Endodermal cell (in vitro differentiated cells): ENCODE measurements around the gene SSH2. TPM values are rescaled to one million over a fixed set of nuclear protein-coding genes. Genes with fewer than 3 reads are reported as not detected.

Source experiments
- DNase-seq: peaks from one replicate; pipeline ENCODE4 v3.0.0-alpha.2; 2017
- H3K27ac ChIP-seq: 2 replicates; pipeline ENCODE4 v1.5.1; 2013; ENCODE audit warnings: mild to moderate bottlenecking, low read depth, low read length, moderate library complexity
- H3K27me3 ChIP-seq: 2 replicates; pipeline ENCODE4 v1.6.1; 2013; ENCODE audit warnings: mild to moderate bottlenecking, low read length, moderate library complexity; ENCODE audit not compliant: insufficient read depth, control insufficient read depth, poor library complexity, severe bottlenecking
- H3K36me3 ChIP-seq: 2 replicates; pipeline ENCODE4 v1.7.0; 2013; ENCODE audit warnings: mild to moderate bottlenecking, low read length, moderate library complexity; ENCODE audit not compliant: control insufficient read depth, insufficient read depth
- H3K4me1 ChIP-seq: one replicate; pipeline ENCODE4 v1.7.0; 2013; ENCODE audit warnings: low read length; ENCODE audit not compliant: control insufficient read depth, insufficient read depth
- H3K4me3 ChIP-seq: 2 replicates; pipeline ENCODE4 v1.5.1; 2013; ENCODE audit warnings: mild to moderate bottlenecking, low read length, moderate library complexity
- H3K9ac ChIP-seq: 2 replicates; pipeline ENCODE4 v1.6.1; 2013; ENCODE audit warnings: mild to moderate bottlenecking, low read length, moderate library complexity; ENCODE audit not compliant: poor library complexity, severe bottlenecking; ENCODE audit errors: extremely low read depth
- H3K9me3 ChIP-seq: 2 replicates; pipeline ENCODE4 v1.6.1; 2013; ENCODE audit warnings: mild to moderate bottlenecking, low read length, moderate library complexity; ENCODE audit not compliant: control insufficient read depth
- H3K27ac Mint-ChIP-seq: 2 replicates; pipeline ENCODE4 v1.8.0; 2020; ENCODE audit warnings: mixed read lengths
- H3K27me3 Mint-ChIP-seq: 2 replicates; pipeline ENCODE4 v1.8.0; 2021; ENCODE audit warnings: mild to moderate bottlenecking, mixed read lengths; ENCODE audit not compliant: insufficient read depth
- H3K36me3 Mint-ChIP-seq: 2 replicates; pipeline ENCODE4 v1.8.0; 2020; ENCODE audit warnings: low read depth, mixed read lengths
- H3K4me1 Mint-ChIP-seq: 2 replicates; pipeline ENCODE4 v1.8.0; 2020; ENCODE audit warnings: mixed read lengths
- H3K4me3 Mint-ChIP-seq: 2 replicates; pipeline ENCODE4 v1.8.0; 2020; ENCODE audit warnings: mild to moderate bottlenecking, moderate library complexity, mixed read lengths
- H3K9me3 Mint-ChIP-seq: 2 replicates; pipeline ENCODE4 v1.8.0; 2020; ENCODE audit warnings: mild to moderate bottlenecking, mixed read lengths
- WGBS, 2 experiments: methylation state at CpG; one replicate each; pipeline versions ENCODE4 v1.1.5 to v1.1.7; 2013; ENCODE audit warnings: missing lambda C conversion rate in 2 of 2, mixed read lengths in 1 of 2; ENCODE audit not compliant: insufficient coverage in 1 of 2, insufficient read length in 1 of 2; 5-methylcytosine and 5-hydroxymethylcytosine counted together
- total RNA-seq, 2 donors: library from RNA; stranded (reverse); fragmentation: NEBNext Ultra II Directional in 1 of 2; extraction: Animal tissue kit (Norgen Biotek cat#: 25700) in 1 of 2; gene quantifications; 2 replicates in 1 of 2; 3 replicates in 1 of 2; pipeline ENCODE4 v1.2.1, GENCODE V29; 2021
- TF ChIP-seq, protein P1 (sequence below): fragments of 200-600 bp; sonication (generic); conservative IDR thresholded peaks from 2 replicates; pipeline ENCODE4 v1.5.0; 2021; ENCODE audit warnings: antibody characterized with exemption, mild to moderate bottlenecking

SSH2 gene
- total RNA-seq, 2 donors from 2014 or later, result 11.3 to 13.5 TPM

DNA sequence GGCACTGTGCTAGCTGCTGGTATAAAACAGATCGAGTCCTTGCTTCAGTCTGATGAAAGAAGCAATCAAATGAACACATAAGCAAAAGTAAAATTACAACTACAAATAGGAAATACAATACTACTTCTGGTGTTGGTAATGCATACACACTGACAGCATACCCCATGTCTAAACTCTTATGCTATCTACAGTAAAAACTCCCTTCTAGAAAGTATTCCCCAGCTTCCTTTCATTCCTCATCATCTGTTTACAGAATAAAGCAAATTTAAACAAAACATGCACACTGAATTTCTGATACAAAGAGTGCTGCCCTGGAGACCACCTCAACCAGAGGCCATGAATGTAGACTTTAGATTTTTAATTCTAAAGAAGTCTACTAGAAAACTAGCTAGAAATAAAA lies 109.6 kb downstream of the SSH2 start:
- Histone ChIP-seq H3K4me1 (peaks cover 2% of the 10 kb centered on the region), H3K9me3 (no peaks in the 10 kb centered on the region), H3K4me3 (no peak overlapping the region), H3K36me3 (no peaks in the 10 kb centered on the region), H3K27me3 (no peaks in the 10 kb centered on the region), H3K27ac (no peak overlapping the region), H3K9ac (no peak overlapping the region)
- H3K27me3 Mint-ChIP-seq, result no peaks in the 10 kb centered on the region
- no peaks in the 10 kb centered on the region for H3K36me3 Mint-ChIP-seq
- 92 to 100% methylated on average over 1 of the region's 1 CpG for WGBS, 2 experiments
- H3K9me3 Mint-ChIP-seq, result no peaks in the 10 kb centered on the region
- no peak overlapping the region for H3K27ac Mint-ChIP-seq
- TF ChIP-seq, protein P1, sequence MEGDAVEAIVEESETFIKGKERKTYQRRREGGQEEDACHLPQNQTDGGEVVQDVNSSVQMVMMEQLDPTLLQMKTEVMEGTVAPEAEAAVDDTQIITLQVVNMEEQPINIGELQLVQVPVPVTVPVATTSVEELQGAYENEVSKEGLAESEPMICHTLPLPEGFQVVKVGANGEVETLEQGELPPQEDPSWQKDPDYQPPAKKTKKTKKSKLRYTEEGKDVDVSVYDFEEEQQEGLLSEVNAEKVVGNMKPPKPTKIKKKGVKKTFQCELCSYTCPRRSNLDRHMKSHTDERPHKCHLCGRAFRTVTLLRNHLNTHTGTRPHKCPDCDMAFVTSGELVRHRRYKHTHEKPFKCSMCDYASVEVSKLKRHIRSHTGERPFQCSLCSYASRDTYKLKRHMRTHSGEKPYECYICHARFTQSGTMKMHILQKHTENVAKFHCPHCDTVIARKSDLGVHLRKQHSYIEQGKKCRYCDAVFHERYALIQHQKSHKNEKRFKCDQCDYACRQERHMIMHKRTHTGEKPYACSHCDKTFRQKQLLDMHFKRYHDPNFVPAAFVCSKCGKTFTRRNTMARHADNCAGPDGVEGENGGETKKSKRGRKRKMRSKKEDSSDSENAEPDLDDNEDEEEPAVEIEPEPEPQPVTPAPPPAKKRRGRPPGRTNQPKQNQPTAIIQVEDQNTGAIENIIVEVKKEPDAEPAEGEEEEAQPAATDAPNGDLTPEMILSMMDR, result no peak
- no peaks in the 10 kb centered on the region for H3K4me1 Mint-ChIP-seq
- no peak for DNase-seq
- H3K4me3 Mint-ChIP-seq, result no peak overlapping the region

DNA sequence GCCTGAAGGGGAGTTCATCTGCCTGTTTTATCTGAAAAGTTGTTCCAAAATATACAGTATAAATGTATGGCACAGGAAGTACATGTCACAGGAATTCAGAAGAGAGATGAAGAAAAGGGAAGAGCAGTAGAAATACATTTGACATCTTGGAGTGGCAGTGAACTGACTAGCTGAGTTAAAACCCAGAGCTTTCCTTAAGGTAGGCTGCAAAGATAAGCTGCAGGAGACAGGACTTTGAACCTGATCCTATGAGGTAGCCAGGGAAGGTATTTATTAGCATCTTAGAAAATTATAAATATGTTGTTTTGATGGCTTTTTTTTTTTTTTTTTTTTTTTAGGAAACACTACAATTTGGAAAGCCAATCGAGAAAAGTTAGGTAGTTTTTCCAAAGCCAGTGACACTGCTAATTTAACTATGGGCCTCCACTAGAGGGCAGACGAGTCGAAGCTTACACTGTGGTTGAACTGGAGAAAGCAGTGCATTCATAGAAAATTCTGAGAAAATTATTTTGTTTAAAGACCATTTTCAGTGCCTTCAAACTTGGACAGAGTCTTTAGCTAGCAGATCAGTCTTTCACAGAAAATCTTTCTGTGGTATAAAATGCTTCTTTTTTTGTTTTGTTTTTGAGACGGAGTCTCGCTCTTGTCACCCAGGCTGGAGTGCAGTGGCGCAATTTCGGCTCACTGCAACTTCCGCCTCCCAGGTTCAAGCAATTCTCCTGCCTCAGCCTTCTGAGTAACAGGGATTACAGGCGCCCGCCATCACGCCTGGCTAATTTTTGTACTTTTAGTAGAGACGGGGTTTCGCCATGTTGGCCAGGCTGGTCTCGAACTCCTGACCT lies 122.3 kb downstream of the SSH2 start:
- 67 to 78% methylated on average over 10 to 14 of the region's 14 CpGs for WGBS, 2 experiments
- H3K27me3 ChIP-seq, result no peaks in the 10 kb centered on the region
- Mint-ChIP-seq H3K27me3 (no peaks in the 10 kb centered on the region), H3K9me3 (no peaks in the 10 kb centered on the region), H3K36me3 (no peaks in the 10 kb centered on the region), H3K4me1 (no peaks in the 10 kb centered on the region), H3K4me3 (no peak overlapping the region), H3K27ac (no peak overlapping the region)
- H3K36me3 ChIP-seq, result no peaks in the 10 kb centered on the region
- peak; percentile 89 for DNase-seq
- H3K9ac ChIP-seq, result no peak overlapping the region
- H3K4me3 ChIP-seq, result no peak overlapping the region
- no peaks in the 10 kb centered on the region for H3K4me1 ChIP-seq
- H3K27ac ChIP-seq, result no peak overlapping the region
- H3K9me3 ChIP-seq, result no peaks in the 10 kb centered on the region
- TF ChIP-seq, protein P1, result peak; percentile 89

- Histone ChIP-seq H3K36me3 (no peaks in the 10 kb centered on the region), H3K4me3 (no peak overlapping the region), H3K9me3 (no peaks in the 10 kb centered on the region), H3K4me1 (no peaks in the 10 kb centered on the region), H3K27me3 (no peaks in the 10 kb centered on the region), H3K9ac (no peak overlapping the region), H3K27ac (no peak overlapping the region)
- H3K36me3 Mint-ChIP-seq, result no peaks in the 10 kb centered on the region
- TF ChIP-seq, protein P1, result no peak
- no peaks in the 10 kb centered on the region for H3K27me3 Mint-ChIP-seq
- H3K27ac Mint-ChIP-seq, result no peak overlapping the region
- H3K4me3 Mint-ChIP-seq, result no peak overlapping the region
- H3K4me1 Mint-ChIP-seq, result no peaks in the 10 kb centered on the region
- H3K9me3 Mint-ChIP-seq, result no peaks in the 10 kb centered on the region
- no peak for DNase-seq
- 90 to 100% methylated on average over 1 to 2 of the region's 3 CpGs for WGBS, 2 experiments
Observed at GRCh38 chr17:29802246-29802645, 127.8 kb downstream of the SSH2 start.
